Stimulated activated CD8-positive, alpha-beta memory T cell treated with anti-CD3 and anti-CD28 coated beads, Interleukin-7, amount 100 ng/mL, for 48 hours (primary cell): Measurements from ENCODE around the gene CCDC33.
A peak's percentile ranks its signal among the peaks of the same experiment; 100 is the strongest.

Source experiments
- DNase-seq, 2 donors: peaks; one replicate each; pipeline ENCODE4 v3.0.0-alpha.2; 2020; ENCODE audit warnings: low read depth in 1 of 2; ENCODE audit errors: extremely low read depth in 1 of 2

The CCDC33 gene

DNA sequence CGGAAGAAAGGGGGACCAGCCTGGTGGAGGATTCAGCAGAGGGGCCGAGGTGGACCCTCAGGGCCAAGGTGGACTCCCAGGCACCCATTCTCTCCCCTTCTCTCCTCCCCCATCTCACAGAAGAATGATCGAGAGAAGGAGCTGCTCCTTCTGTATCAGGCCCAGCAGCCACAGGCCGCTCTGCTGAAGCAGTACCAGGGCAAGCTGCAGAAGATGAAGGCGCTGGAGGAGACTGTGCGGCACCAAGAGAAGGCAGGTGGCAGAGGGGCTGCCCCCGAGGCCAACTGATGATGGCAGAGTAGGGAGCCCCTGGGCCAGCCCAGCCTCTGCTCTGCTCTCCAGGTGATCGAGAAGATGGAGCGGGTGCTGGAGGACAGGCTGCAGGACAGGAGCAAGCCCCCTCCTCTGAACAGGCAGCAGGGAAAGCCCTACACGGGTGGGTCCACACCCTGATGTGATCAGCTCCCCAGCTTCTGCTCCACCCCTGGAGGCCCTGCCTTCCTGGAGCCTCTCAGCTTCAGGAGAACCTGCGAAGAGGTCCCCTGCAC is 94.8 kb downstream of the CCDC33 start:
- no peak for DNase-seq

DNA sequence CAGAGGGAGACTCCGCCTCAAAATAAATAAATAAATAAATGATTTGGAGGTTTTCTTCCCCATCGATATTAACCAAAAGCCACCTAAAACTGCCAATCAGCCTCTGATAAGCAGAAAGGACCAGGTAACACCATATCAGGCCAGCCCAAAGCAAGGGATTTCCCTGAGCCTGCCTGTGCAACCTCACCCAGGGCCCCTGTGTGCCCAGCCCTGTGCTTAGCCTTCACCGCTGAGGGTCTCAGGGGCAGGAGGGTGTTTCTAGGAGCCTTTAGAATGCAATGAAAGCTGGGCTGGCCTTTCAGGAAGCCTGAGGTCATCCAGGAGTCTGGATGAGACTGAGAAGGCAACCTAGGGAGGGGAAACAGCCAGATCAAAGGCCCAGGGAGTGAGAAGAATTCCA is 95.9 kb downstream of the CCDC33 start:
- DNase-seq = no peak

DNA sequence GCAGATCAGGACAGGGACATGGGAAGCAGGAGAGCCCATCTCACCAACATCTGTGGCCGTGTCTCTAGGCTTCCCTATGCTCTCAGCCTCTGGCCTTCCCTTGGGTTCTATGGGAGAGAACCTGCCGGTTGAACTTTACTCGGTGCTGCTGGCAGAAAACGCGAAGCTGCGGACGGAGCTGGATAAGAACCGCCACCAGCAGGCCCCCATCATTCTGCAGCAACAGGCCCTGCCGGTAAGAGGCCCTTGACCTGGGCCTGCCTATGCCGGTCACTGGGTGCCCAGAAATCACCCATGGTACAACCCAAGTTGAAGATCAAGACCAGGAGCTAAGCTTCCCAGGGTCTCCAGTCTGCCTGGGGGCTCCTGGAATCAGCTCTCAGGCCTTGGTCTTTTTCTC is 96.5 kb downstream of the CCDC33 start:
- no peak for DNase-seq

DNA sequence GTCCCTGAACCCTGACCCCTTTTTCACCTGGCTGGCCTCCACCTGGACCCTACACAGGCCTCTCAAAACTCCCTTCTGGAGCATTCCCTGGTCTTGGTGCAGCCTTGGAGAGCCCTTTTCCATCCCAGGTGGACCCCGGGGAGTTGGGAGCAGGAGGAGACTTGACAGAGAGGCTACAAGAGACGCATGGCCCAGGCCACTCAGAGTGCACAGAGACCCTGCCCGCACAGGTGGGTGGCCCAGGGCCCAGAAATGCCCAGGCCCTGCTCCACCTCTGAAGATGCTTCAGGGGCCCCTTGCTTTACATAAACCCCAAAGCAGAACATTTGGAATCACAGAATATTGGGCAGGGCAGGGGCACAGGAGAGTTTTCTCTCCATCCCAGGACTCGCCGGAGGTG is 97.0 kb downstream of the CCDC33 start:
- no peak for DNase-seq

DNA sequence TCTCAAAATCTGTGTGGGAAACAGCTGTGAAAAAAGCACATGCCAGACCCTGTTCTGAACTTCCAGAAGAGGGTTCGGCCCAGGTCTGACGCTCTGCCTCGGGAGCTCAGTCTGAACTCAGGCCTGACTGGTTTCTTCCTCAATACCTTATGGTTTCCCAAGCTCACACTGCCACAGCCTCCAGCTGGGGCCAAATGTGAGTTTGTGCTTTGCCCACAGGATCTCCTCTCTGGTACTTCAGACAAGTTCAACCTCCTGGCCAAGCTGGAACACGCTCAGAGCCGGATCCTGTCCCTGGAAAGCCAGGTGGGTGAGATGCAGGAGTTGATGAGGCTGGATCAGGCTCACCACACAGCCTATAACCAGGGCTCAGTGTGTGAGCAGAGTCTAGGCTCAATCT is 97.5 kb downstream of the CCDC33 start:
- no peak for DNase-seq

DNA sequence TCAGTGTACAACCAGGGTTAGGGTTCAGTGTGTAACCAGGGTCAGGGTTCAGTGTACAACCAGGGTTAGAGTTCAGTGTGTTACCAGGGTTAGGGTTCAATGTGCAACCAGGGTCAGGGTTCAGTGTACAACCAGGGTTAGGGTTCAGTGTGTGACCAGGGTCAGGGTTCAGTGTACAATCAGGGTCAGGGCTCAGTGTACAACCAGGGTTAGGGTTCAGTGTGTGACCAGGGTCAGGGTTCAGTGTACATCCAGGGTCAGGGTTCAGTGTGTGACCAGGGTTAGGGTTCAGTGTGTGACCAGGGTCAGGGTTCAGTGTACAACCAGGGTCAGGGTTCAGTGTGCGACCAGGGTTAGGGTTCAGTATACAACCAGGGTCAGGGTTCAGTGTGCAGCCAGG is 98.0 kb downstream of the CCDC33 start:
- no peak for DNase-seq

DNA sequence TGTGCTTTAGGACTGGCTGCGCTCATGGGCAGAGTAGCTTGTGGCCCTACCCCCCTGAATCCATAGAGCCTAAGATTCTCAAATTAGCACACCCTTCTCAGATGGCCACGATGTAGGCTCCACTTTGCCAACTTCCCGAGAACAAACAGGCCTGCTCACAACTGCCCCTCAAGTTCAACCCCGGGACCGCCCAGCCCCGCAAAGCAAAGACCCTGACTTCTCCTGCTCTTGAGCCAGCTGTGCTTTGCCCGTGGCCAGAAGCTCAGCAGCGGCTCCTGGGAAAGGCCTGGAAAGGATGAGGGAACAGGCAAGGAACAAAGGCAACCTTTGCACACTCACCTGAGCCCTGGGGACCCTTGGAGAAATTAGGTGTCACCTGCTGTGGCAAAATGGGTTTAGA is 99.3 kb downstream of the CCDC33 start:
- no peak for DNase-seq

DNA sequence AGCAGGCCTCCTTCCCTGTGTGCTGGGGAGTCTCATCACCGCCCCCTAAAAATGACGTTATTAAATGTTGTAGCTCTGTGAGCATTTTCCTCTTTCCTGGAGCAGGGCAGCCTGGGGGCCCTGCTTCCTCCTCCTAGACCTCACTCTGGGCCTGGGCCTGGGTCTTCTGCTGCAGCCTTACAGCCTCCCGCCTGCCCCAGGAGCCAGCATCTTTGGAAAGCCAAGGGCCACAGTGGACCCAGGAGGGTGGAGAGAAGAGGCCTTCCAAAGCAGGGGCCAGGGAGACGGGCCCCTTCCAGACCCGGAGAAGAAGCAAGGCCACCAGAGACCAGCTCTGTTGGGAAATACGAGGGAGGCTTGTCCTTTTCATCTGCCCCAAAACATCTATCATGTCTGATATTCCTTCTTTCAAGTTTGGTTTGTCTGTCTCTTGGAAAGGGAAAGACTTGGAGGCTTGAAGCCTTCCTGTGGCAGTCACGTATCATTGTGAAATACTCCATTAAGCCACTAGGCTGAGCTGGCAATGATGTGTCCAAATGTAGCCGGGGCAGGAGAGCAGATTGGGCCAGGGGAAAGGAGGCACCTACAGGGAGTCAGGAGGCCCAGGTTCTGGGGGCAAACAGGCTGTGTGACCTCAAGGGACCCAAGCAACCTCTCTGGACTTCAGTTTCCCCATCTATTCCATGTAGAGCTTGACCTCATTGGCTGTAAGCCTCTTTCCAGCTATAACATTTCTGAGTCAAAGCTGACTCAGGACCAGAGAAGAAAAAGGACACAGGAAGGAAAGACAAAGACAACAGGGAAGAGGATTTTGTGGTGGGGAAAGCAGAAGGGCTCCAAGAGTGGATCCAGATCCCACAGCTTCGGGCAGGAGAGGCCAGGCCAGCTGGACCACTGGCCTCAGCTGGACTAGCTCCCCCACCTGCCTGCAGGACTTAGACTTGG is 100.2 kb downstream of the CCDC33 start:
- DNase-seq = no peak

DNA sequence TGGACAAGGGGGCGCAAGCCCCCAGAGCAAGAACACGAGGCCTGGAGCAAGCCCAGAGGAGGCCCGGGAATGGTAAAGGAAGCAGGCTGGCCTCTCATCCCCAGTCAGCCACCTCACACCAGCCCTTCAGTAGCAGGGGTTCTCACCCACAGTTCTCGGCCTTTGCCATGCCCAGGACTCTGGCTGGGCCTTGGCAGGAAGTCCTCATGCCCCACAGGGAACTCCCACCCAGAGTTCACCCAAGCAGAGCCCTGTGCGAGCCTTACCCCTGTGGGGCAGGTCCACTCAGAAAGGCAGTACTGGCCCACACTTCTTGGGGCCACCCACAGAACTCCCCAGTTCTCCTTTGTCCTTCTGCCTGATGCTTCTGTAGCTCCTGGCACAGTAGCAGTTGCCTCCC is 101.0 kb downstream of the CCDC33 start:
- DNase-seq = no peak

DNA sequence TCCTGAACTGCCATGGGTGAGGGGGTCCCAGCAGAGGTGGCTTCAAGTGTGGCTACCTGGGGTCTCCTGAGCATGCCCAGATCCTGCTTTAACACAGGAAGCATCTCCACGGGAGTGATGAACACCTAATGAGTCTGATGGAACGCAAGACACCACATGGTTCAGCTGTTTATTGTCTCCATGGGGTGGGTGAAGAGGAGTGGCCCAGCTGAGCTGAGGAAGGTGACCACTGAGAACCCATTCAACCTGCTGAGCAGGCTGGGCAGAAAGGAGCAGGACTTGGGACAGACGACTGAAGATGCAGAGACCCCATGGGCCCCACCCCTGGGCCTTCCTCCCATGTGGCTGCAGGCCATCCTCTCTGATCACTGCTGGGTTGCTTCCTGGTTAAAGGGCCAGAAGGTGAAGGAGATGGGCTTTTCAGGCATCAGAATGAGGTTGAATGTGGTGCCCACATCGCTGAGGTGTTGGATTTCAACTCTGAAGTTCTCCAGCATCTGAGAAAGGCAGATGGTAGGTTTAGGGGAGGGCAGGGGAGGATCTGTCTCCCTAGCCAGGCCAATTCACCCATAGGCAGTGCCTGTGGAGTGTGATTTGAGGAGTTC is 101.6 kb downstream of the CCDC33 start:
- DNase-seq = no peak

DNA sequence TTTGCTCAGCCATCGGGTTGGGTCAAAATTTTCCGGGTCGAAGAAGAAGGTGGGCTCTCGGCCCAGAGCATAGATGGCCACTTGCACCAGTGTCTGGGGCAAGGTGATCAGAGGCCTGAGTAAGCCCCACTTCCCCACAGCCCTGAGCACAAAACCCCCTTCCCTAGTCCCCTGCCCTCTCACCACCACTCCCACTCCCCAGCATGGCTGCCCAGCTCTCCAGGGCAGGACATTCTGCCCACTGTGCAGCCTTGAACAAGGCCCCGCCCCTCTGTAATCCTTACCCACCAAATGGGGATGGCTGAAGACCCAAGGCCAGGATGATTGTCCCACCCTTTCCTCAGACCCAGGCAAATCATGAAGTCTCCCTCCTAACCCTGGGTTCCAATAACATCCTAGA is 102.5 kb downstream of the CCDC33 start:
- no peak for DNase-seq

DNA sequence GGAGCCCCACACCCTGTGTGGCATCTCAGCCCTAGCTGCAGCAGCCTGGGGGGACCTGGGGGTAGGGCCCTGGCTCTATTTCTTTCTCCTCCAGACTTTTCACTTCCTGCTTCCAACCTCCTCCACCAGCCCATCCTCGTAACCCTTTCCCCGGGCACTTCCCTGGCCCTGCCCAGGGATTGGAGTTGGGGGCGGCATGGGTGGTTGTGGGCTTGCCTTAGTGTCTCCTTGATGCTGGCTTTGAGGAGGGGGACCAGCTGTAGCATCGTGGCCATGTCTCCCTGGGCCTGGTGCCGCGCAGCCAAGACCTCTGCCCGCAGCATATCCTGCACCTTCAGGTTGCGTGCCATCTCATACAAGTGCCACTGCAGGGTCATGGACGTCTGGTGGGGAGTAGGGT is 103.2 kb downstream of the CCDC33 start:
- no peak for DNase-seq

DNA sequence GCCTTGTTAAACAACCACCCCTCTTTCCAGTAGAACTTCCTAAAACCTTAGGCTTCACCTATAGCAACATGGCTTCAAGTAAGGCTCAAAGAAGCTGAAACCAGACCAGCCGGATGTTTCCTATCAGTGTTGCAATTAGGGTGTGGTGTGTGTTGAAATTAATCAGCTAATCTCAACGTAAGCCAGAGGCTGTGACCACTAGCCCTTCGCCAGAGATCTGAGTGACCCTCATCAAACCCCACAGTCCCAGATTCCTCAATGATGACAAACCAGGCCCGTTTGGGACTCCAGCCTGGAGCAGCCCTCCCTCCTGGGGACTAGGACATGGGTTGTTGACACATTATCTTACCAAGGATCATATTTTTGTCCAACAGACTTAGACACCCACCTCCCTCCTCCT is 104.0 kb downstream of the CCDC33 start:
- DNase-seq = no peak

DNA sequence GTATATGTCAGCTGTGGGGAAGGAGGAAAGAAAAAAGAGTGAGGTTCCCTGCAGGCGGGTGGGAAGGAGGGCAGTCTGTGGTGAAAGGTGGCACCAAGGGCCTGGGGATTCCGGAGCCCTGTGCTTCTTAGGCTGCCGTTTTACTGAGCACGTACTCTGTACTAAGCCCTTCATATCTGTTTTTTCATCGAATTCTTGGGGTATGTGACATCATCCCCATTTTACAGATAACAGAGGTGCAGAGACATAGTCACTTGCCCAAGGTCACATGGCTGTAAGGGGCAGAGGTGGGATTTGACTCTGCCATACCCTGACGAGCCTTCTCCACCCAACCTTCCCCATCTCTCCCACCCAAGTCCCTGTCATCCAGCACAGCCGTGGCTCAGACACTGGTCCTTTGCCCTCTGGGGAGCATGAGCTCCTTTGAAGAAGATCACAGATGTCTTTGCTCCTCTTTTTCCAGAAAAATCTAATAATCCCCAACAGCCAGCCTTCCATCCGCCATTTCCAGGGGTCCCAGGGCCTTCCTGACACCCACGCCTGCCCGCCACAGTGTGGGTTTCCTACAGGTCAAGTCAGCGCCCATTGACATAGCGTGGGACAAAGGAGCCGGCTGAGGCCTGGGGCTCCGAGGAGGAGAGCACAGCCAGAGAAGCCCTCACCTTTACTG is 107.1 kb downstream of the CCDC33 start:
- no peak for DNase-seq

DNA sequence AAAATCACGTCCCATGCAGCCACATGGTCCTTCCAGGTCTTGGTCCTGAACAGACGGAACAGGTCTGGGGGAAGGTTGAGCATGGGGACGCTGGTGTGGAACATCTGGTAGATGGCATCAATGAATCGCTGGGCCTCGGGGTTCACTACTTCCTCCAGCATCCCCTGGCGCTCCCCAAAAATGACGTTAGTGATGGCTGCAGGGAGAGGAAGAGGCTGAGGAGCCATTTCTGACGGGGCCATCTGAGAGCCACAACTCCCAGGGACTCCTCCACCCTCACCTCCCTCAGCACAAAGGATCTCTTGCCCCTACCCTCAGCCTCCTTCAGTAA is 107.6 kb downstream of the CCDC33 start:
- no peak for DNase-seq

DNA sequence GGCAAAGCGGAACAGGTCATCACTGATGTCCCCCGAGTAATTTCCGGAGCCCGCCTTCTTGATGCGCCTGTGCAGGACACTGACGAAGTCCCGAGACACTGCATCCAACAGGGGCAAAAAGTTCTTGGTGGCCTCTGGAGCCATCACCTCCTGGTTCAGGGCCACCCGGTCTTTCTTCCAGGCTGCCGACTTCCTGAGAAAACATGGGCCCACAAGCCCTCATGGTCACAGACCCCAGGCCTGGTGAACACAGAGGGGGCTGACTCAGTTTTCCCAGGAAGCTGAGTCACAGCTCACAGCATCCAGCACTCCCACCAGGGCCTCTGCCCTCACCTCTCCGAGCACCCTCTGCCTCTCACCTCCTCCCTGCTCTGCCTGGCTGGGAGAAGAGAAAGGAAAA is 108.9 kb downstream of the CCDC33 start:
- peak in 1 of 2 donors; percentile 33 for DNase-seq

DNA sequence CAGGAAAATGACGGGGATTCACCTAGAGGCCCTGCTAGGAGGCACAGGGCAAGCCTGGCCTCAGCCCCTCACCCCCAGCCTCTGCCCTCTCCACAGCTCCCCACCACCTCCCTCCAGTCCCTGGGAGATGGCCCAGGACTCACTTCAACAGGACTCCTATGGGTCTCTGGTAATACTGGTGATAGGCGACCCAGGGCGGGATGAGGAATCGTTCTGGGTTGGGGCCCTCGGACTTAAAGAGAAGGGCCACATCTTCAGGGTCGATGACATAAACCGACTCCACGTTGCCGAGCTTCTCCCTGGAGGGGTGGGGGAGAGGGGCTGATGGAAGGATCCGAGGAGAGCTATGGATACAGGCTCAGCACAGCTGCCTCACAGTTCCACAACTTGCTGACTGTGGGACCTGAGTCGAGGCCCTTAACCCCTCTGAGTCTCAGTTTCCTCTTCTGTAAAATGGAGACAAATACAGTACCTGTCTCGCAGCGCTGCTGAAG is 111.7 kb downstream of the CCDC33 start:
- DNase-seq = no peak

DNA sequence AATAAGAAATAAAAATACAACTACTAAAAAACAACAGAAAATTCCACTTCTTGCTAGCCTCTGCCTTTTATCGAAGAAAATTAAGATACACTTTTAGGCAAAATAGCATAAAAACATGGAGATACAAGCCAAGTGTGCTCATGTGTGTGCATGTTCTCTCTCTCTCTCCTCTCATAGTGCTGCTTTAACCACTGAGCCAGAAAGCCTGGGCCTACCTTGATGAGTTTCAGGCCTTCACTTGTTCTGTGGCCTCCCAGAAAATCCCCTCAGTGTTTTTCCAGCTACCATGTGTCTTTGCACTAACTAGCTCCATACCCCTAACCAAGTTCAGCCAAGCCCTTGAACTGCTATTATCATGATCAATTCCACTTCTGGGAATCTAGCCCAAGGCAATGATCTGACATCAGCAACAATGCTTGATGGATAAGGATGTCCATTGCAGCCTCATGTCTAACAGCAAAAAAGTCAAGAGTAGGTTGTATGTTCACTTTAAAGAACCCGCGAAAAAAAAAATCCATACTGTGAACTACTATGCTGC is 113.2 kb downstream of the CCDC33 start:
- DNase-seq = no peak

DNA sequence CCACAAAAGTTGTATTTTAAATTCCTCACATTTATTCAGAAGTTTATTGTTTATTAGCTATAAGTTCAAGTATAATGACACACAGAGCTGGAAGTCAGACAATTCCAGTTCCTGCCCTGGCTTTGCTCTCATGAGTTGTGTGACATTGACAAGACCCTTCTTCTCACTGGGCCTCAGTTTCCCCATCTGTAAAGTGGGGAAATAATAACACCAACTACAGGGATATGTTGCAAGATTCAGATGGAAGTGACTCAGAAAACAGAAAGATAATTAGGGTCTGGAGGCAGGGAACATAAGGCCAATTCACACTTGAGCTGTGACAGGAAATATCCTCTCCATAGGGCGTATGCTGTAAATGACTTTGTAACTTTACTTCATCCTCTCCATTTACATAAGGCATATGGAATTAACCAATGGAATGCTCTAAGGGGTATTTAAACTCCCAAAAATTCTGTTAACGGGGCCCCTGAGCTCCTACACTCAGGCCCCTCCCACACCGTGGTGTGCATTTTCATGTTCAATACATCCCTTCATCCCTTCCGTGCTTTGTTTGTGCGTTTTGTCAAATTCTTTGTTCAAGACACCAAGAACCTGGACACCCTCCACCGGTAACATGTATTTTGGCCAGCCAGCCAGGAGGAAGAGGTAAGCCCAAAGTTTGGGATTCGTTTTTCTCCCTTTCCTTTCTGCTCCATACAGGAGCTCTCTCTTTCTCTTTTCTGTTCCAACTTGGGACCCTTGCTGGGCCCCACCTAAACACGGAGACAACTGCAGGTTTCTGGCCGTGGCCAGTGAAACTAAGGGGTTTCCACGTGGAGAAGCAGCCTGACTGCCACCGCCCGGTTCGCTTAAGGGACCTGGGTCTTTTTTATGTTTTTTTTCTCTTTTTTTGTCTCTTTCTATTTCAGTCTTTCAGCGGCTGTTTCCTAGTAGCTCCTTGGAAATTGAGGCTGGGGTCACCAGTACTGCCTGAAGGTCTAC is 114.5 kb downstream of the CCDC33 start:
- DNase-seq = no peak

DNA sequence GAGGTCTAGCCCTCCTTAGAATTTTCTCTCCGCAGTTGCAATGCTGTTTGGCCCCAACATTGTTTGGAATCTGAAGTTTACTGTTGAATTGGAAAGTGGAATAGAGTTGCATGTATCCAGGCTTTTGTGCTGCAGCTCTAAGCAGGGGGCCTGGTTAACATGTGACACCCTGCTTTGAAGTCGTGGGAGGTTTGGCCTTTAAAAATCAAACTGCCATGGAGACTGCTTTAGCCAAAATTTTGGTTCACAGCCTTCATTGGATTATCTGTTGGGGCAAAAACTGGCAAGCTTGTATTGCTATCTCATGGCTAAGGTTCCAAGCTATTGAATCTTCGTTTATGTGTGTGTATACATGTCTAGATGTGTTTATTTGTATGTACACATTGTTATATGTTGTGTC is 115.5 kb downstream of the CCDC33 start:
- DNase-seq = no peak
